ENCODE results near the gene ZSCAN10.

GRCh38 chr16:3120435-3120834 is 21.3 kb upstream of the ZSCAN10 start:
- TF ChIP-seq CTCF (conservative IDR thresholded peaks at IDR 0.05 in 1 of 2, IDR thresholded peaks at IDR 0.05 in 1 of 2; ENCODE audit: low read depth in 1 of 2, low read length in 2 of 2) (no peak), EZH2 (IDR thresholded peaks at IDR 0.05; ENCODE audit: low read length, missing control alignments) (no peak)
